ENCODE results near the gene SELENOM. TPM values are rescaled to one million over a fixed set of nuclear protein-coding genes. Genes with fewer than 3 reads are reported as not detected.

Gene SELENOM
- total RNA-seq, 1 experiment from 2014 or later, result 2.0 TPM

- Histone ChIP-seq H3K27me3 (replicated peaks; ENCODE audit: control insufficient read depth, insufficient read depth, low read length) (no peaks in the 10 kb centered on the region), H3K36me3 (ENCODE audit: control insufficient read depth, insufficient read depth, low read length) (no peaks in the 10 kb centered on the region), H3K4me3 (ENCODE audit: low read depth, low read length) (no peak overlapping the region), H3K4me1 (peaks cover 8% of the 10 kb centered on the region), H3K9me3 (no peaks in the 10 kb centered on the region)
- BruUV-seq (replicated peaks), result no TSS peak
- no peak for DNase-seq
- H3K36me3 Mint-ChIP-seq (ENCODE audit: insufficient read depth, unreplicated experiment), result no peaks in the 10 kb centered on the region
- no peak overlapping the region for H3K27ac Mint-ChIP-seq (ENCODE audit: unreplicated experiment)
- no peaks in the 10 kb centered on the region for H3K9me3 Mint-ChIP-seq (ENCODE audit: unreplicated experiment)
- intact Hi-C loops (cut with micrococcal nuclease; ENCODE audit: unreplicated experiment), result no loop called here
- CTCF ChIA-PET, result no interaction called here
- peaks cover 6% of the 10 kb centered on the region for H3K4me1 Mint-ChIP-seq (ENCODE audit: low read depth, unreplicated experiment)
- no peak for TF ChIP-seq CTCF (IDR thresholded peaks at IDR 0.05; ENCODE audit: insufficient read depth in 1 of 2, low read depth in 1 of 2, low read length in 1 of 2, severe bottlenecking in 1 of 2, unreplicated experiment in 1 of 2)
- no peak overlapping the region for H3K4me3 Mint-ChIP-seq (ENCODE audit: unreplicated experiment)
- no peaks in the 10 kb centered on the region for H3K27me3 Mint-ChIP-seq (ENCODE audit: insufficient read depth, unreplicated experiment)
- POLR2A ChIA-PET, result interaction anchor here (1.1 kb wide), 1 partner anchor 9 kb away, joined by 3 read pairs; no protein-coding TSS in a partner anchor
Observed at GRCh38 chr22:31126128-31126868, 18.9 kb upstream of the SELENOM start.

GRCh38 chr22:31125521-31126117 is 18.3 kb upstream of the SELENOM start:
- H3K4me3 ChIP-seq (ENCODE audit: low read depth, low read length), result no peak overlapping the region

More at GRCh38 chr22:31125521-31126117, 18.3 kb upstream of the SELENOM start:
- DNase-seq, result no peak
- no peak for TF ChIP-seq CTCF (IDR thresholded peaks at IDR 0.05; ENCODE audit: insufficient read depth in 1 of 2, low read depth in 1 of 2, low read length in 1 of 2, severe bottlenecking in 1 of 2, unreplicated experiment in 1 of 2)
- H3K4me3 Mint-ChIP-seq (ENCODE audit: unreplicated experiment), result no peak overlapping the region
- H3K27ac Mint-ChIP-seq (ENCODE audit: unreplicated experiment), result no peak overlapping the region
- BruUV-seq (replicated peaks), result no TSS peak
- ChIA-PET CTCF (no interaction called here), POLR2A (interaction anchor here (1.1 kb wide), 1 partner anchor 10 kb away, joined by 3 read pairs; no protein-coding TSS in a partner anchor)
- no peaks in the 10 kb centered on the region for H3K36me3 Mint-ChIP-seq (ENCODE audit: insufficient read depth, unreplicated experiment)
- Histone ChIP-seq H3K4me1 (peaks cover 8% of the 10 kb centered on the region), H3K9me3 (no peaks in the 10 kb centered on the region), H3K36me3 (ENCODE audit: control insufficient read depth, insufficient read depth, low read length) (no peaks in the 10 kb centered on the region), H3K27me3 (replicated peaks; ENCODE audit: control insufficient read depth, insufficient read depth, low read length) (no peaks in the 10 kb centered on the region)
- no peaks in the 10 kb centered on the region for H3K27me3 Mint-ChIP-seq (ENCODE audit: insufficient read depth, unreplicated experiment)
- no peaks in the 10 kb centered on the region for H3K9me3 Mint-ChIP-seq (ENCODE audit: unreplicated experiment)
- intact Hi-C loops (cut with micrococcal nuclease; ENCODE audit: unreplicated experiment), result no loop called here
- H3K4me1 Mint-ChIP-seq (ENCODE audit: low read depth, unreplicated experiment), result peaks cover 6% of the 10 kb centered on the region
